22Rv1 (cell line): ENCODE data around the gene SUSD6.
A peak's percentile ranks its signal among the peaks of the same experiment; 100 is the strongest.

Experiments
- H3K27ac ChIP-seq: fragments of 450-650 bp; 2 replicates; pipeline ENCODE4 v1.5.1; 2017
- CTCF ChIP-seq: fragments of 450-650 bp; IDR thresholded peaks from 2 replicates; pipeline ENCODE4 v1.5.1; 2017; ENCODE audit warnings: mild to moderate bottlenecking
- ZFX ChIP-seq: fragments of 450-650 bp; IDR thresholded peaks from 2 replicates; pipeline ENCODE4 v1.6.1; 2017; ENCODE audit warnings: antibody characterized with exemption, borderline replicate concordance

SUSD6 gene

GRCh38 chr14:69652942-69653684, 41.7 kb downstream of the SUSD6 start:
- no peak overlapping the region for H3K27ac ChIP-seq
- TF ChIP-seq ZFX (no peak), CTCF (no peak)

- H3K27ac ChIP-seq = no peak overlapping the region
- TF ChIP-seq ZFX (no peak), CTCF (no peak)
Observed at GRCh38 chr14:69654116-69654515, 42.7 kb downstream of the SUSD6 start.

GRCh38 chr14:69657950-69658355, 46.6 kb downstream of the SUSD6 start:
- H3K27ac ChIP-seq = no peak overlapping the region
- TF ChIP-seq CTCF (no peak), ZFX (no peak)

DNA sequence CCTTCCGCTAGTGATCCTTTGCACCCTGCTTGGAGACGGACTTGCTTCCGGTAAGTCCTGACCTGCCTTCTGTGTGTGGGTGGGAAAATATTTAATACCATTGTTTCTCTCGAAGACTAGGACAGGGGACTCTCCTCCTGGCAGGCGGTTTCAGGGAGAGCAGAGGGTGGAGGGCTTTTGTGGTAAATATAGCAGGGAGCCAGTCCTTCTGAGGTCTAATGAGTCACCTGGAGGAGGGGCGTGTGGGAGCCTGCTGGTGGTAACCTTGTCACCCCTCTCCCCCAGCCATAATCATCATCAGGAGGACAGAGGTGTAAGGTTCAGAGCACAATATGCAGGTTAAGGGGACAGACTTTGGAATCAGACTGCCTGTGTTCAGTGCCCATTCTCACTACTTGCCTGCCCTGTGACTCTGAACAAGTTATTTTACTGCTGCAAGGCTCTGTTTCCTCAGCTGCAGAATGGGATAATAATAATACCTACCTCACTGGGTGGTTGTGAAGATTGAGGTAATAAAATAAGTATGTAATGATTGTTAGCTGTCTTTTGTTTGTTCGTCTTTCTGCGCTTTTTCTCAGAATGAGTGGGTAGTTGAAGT, 47.4 kb downstream of the SUSD6 start:
- no peak overlapping the region for H3K27ac ChIP-seq

DNA sequence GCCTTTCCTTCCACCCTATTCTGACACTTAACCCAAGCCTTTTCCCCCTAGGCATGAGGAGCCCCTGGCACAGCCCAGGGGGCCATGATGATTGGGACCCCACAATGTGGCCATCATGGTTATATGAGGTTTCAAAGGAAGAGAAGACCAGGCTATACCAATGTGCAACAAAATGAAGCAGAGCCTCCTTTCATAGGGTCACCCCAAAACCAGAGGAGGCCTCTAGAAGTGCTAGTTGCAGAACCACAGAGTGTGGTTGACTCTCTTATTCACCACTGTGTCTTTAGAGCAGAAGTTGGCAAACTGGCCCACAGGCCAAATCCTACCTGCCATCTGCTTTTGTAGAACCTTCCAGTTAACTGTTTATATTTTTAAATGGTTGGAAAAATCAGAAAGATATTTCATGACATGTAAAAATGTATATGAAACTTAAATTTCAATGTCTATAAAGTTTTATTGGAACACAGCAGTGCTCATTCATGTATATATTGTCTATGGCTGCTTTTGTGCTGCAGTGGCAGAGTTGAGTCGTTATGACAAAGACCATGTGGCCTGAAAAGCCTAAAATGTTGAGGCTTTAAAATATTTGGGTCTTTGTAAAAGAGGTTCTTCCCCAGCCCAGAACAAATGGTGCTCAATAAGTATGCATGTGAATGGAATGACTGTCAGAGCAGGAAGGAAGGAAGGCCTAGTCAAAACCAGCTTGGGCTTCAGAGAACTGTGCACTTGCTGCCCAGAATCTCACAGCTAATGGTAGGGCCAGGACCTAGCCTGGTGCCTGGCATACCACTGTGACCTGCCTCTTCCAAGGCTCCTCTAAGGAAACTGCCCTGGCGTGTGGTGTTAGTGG, 49.2 kb downstream of the SUSD6 start:
- TF ChIP-seq ZFX (no peak), CTCF (no peak)
- no peak overlapping the region for H3K27ac ChIP-seq

More for the DNA sequence above, 47.4 kb downstream of the SUSD6 start:
- no peak for TF ChIP-seq CTCF
- TF ChIP-seq ZFX = no peak

GRCh38 chr14:69661194-69661537, 49.8 kb downstream of the SUSD6 start:
- no peak overlapping the region for H3K27ac ChIP-seq
- no peak for TF ChIP-seq ZFX

DNA sequence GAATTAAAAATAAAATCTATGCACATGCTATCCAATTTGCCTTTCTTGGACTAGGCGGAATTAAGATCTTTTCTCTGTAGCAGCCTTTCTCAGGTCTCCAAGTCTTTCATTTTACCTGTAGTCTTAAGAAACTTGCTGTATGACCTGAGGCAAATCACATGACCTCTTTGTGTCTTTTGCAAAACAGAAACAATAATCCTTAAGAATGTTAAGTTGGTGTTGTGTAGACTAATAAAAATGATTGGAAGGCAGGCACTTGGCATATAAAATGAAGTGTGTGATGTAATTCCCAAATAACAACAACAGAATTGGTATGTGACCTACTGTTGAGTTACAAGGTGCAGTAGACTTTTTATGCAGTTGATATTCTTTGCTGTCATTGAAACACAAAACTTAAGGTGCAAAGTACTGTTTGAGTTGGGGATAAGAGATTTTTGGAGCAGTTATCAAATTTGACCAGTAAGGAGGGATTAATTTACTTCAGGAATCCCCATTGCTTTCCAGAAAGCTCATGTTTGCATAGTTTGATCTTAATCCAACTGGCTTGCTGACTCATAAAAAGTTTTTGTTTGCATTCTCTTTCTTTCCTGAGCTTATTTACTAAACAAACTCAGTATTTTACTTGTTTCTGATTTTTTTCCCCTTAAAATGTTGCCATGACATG, 51.4 kb downstream of the SUSD6 start:
- H3K27ac ChIP-seq = peak overlapping the region; percentile 29; the same call in 1 of the 2 replicates
- TF ChIP-seq CTCF = no peak
- no peak for TF ChIP-seq ZFX
